Lung (tissue), 12 donors: ENCODE results near the gene DIS3L2. TPM values are rescaled to one million over a fixed set of nuclear protein-coding genes. Genes with fewer than 3 reads are reported as not detected.

ENCODE experiments used
- ATAC-seq: fragments of 200-7000 bp; cut with Tn5 transposase; one replicate; pipeline ENCODE4 v1.9.1; 2020; ENCODE audit warnings: moderate number of reproducible peaks; ENCODE audit not compliant: insufficient read depth, low FRiP score
- DNase-seq, 3 donors: peaks; one replicate each; pipeline ENCODE4 v3.0.0-alpha.2; 2013 to 2017
- H3K27ac ChIP-seq, 2 donors: one replicate each; pipeline ENCODE4 v1.5.1; 2013; ENCODE audit warnings: mild to moderate bottlenecking in 2 of 2, moderate library complexity in 2 of 2, control low read depth in 1 of 2, inconsistent platforms in 1 of 2, low read depth in 1 of 2, low read length in 1 of 2
- H3K27me3 ChIP-seq, 3 donors: one replicate each; pipeline ENCODE4 v1.5.1; 2013; ENCODE audit warnings: low read length in 2 of 3; ENCODE audit not compliant: control insufficient read depth in 3 of 3, insufficient read depth in 3 of 3
- H3K36me3 ChIP-seq, 4 donors: one replicate each; pipeline ENCODE4 v1.5.1; 2013; ENCODE audit warnings: low read length in 4 of 4, mild to moderate bottlenecking in 1 of 4, moderate library complexity in 1 of 4; ENCODE audit not compliant: control insufficient read depth in 4 of 4, insufficient read depth in 4 of 4
- H3K4me1 ChIP-seq, 5 donors: one replicate each; pipeline ENCODE4 v1.5.1; 2013; ENCODE audit warnings: low read length in 5 of 5, mild to moderate bottlenecking in 2 of 5, moderate library complexity in 1 of 5; ENCODE audit not compliant: control insufficient read depth in 5 of 5, insufficient read depth in 5 of 5
- H3K4me3 ChIP-seq: one replicate; pipeline ENCODE4 v1.5.1; 2013; ENCODE audit warnings: mild to moderate bottlenecking, control low read depth, moderate library complexity
- H3K9ac ChIP-seq, 2 donors: one replicate each; pipeline ENCODE4 v1.5.1; 2013; ENCODE audit warnings: low read length in 2 of 2, control low read depth in 1 of 2; ENCODE audit not compliant: insufficient read depth in 1 of 2
- H3K9me3 ChIP-seq, 4 donors: one replicate each; pipeline ENCODE4 v1.5.1; 2013; ENCODE audit warnings: low read length in 3 of 4, mild to moderate bottlenecking in 1 of 4, moderate library complexity in 1 of 4; ENCODE audit not compliant: control insufficient read depth in 4 of 4, insufficient read depth in 3 of 4
- WGBS, 2 donors: extraction: QIAGEN DNeasy Blood & Tissue Kit; methylation state at CpG; one replicate each; pipeline ENCODE4 v1.1.7; 2013; 5-methylcytosine and 5-hydroxymethylcytosine counted together
- polyA plus RNA-seq, 2 donors: library from polyadenylated mRNA; stranded (reverse); fragments of 200-250 nt; gene quantifications; one replicate each; pipeline ENCODE4 v1.2.1, GENCODE V29; 2013
- total RNA-seq, 2 donors: library from RNA; depleted of rRNA in 1 of 2; stranded (reverse); fragments of >200 nt in 1 of 2; gene quantifications; one replicate each; pipeline ENCODE4 v1.2.1, GENCODE V29; 2014 to 2021
- TF ChIP-seq, protein P1 (sequence below): IDR thresholded peaks from 2 replicates; pipeline ENCODE4 v1.5.1; 2012; ENCODE audit warnings: mild to moderate bottlenecking; ENCODE audit errors: control extremely low read depth, extremely low read depth
- donor health status: control.
- donor health status: control.
- donor health status: Bipolar disorder and iron deficiency.
- donor health status: healthy.
- donor health status: DM: yes; HTN: yes; CAD: no.

DIS3L2 gene
- total and polyA plus RNA-seq, 4 donors, result 12.7 to 41.0 (median 31.1) TPM

DNA sequence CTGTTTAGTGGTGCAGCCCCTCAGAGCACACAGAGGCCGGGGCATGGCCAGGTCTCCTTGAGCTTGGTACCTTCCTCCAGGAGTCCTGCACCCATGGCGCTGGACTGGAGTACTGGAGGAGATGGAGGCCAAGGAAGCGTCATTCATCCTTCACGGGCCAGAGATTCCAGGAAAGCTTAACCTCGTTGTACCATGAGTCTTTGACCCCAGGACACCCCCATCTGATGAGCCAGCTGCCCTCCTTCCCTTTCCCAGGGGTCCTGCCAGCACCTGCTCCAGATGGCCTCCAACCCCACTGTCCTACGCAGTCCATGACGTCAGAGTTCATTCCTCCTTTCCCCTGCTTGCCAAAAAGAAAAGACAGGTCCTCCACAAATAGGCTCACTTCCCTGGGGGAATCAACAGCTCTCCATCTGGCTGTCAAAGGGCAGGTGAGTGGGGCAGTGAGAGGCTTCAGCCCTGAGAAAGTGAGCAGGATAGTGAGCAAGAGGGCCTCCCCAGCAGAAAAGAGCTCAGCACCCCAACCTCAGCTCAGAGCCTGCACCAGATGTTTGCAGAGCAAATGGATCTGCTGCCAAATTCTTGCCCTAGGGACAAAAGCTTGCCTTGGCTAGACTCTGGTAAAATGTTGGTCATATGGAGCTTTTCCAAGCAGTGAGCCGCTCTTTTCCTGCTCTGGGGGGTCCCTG is 30.8 kb upstream of the DIS3L2 start:
- Histone ChIP-seq H3K9me3 (no peaks in the 10 kb centered on the region), H3K9ac (no peak overlapping the region), H3K36me3 (no peaks in the 10 kb centered on the region), H3K4me1 (peaks cover 0 to 16% (median 2%) of the 10 kb centered on the region in 5 donors), H3K27ac (no peak overlapping the region), H3K4me3 (no peak overlapping the region), H3K27me3 (peaks cover 21 to 37% (median 22%) of the 10 kb centered on the region in 3 donors)
- DNase-seq, result no peak
- no peak for ATAC-seq
- 75 to 89% methylated on average over 8 of the region's 8 CpGs for whole genome bisulfite sequencing, 2 donors
- TF ChIP-seq, protein P1, sequence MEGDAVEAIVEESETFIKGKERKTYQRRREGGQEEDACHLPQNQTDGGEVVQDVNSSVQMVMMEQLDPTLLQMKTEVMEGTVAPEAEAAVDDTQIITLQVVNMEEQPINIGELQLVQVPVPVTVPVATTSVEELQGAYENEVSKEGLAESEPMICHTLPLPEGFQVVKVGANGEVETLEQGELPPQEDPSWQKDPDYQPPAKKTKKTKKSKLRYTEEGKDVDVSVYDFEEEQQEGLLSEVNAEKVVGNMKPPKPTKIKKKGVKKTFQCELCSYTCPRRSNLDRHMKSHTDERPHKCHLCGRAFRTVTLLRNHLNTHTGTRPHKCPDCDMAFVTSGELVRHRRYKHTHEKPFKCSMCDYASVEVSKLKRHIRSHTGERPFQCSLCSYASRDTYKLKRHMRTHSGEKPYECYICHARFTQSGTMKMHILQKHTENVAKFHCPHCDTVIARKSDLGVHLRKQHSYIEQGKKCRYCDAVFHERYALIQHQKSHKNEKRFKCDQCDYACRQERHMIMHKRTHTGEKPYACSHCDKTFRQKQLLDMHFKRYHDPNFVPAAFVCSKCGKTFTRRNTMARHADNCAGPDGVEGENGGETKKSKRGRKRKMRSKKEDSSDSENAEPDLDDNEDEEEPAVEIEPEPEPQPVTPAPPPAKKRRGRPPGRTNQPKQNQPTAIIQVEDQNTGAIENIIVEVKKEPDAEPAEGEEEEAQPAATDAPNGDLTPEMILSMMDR, result no peak

DNA sequence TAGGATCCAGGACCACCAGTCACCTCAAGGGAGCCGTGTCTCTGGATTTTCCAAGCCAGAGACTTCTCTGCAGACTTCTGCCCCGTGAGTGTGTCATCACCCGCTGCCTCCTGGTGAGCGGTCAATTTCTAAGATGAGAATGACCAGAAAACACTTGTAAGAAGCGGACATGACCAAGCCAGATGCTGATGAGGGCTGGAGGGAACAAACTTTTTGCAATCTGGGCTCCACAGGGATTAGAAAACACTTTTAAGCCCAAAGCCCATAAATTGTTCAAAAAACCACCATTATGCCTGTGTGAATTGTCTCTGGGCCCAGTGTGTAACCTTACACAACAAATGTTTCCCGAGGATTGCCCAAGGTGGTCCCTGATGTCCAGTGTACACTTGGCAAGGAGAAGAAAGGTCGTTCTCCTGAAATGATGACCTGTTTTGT is 30.0 kb upstream of the DIS3L2 start:
- H3K9ac ChIP-seq, result no peak overlapping the region
- DNase-seq (no peak), ATAC-seq (no peak)
- no peak overlapping the region for H3K27ac ChIP-seq
- WGBS, 2 donors, result 85 to 87% methylated on average over 7 of the region's 7 CpGs
- TF ChIP-seq, protein P1, result no peak
- peaks cover 0 to 14% (median 2%) of the 10 kb centered on the region in 5 donors for H3K4me1 ChIP-seq
- peaks cover 15 to 36% (median 20%) of the 10 kb centered on the region in 3 donors for H3K27me3 ChIP-seq
- H3K4me3 ChIP-seq, result no peak overlapping the region
- no peaks in the 10 kb centered on the region for H3K36me3 ChIP-seq
- H3K9me3 ChIP-seq, result no peaks in the 10 kb centered on the region

DNA sequence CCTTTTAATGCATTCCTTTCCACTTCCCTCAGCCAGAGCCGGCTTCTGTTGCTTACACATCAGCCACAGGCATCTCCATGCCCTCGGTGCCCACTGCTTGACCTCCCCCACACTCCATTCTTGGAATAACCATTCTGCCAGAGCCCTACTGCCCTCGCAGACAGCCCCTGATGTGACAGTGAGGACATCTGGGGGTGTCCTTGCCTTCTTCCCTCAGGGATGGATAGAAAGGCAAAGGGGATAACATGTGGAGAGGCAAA is 28.9 kb upstream of the DIS3L2 start:
- Histone ChIP-seq H3K27me3 (peaks cover 8 to 25% (median 10%) of the 10 kb centered on the region in 3 donors), H3K27ac (no peak overlapping the region), H3K9me3 (no peaks in the 10 kb centered on the region), H3K4me3 (no peak overlapping the region), H3K9ac (no peak overlapping the region), H3K4me1 (peaks cover 0 to 10% (median 0%) of the 10 kb centered on the region in 5 donors), H3K36me3 (no peaks in the 10 kb centered on the region)
- ATAC-seq, result no peak
- WGBS, 2 donors, result 89% methylated on average over 3 of the region's 3 CpGs
- no peak for DNase-seq
- TF ChIP-seq, protein P1, result no peak
